Activated CD4-positive, alpha-beta T cell treated with anti-CD3 and anti-CD28 coated beads for 48 hours (primary cell): ENCODE measurements around the gene TMEM132C.

Experiments used
- DNase-seq: peaks from one replicate; pipeline ENCODE4 v3.0.0-alpha.2; 2020

Gene TMEM132C

DNA sequence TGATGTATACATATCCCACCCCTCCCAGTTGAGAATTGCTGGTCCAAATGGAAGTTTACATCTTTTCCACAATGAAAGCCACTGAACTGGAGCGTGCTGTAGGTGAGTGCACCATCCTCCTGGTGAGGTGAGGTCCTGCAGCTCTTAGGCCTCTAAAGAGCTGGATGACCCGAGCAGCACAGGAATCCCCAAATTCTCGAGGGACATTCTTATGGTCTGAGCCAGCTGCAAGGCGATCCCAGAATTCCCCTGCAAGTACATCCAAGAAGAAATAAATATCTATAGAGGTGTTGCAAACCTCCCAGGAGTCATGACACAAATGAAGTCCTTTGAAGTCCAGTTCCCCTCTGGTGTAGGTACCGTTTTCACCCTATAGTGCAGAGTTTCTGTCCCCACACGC, 24.0 kb downstream of the TMEM132C start:
- DNase-seq = no peak

DNA sequence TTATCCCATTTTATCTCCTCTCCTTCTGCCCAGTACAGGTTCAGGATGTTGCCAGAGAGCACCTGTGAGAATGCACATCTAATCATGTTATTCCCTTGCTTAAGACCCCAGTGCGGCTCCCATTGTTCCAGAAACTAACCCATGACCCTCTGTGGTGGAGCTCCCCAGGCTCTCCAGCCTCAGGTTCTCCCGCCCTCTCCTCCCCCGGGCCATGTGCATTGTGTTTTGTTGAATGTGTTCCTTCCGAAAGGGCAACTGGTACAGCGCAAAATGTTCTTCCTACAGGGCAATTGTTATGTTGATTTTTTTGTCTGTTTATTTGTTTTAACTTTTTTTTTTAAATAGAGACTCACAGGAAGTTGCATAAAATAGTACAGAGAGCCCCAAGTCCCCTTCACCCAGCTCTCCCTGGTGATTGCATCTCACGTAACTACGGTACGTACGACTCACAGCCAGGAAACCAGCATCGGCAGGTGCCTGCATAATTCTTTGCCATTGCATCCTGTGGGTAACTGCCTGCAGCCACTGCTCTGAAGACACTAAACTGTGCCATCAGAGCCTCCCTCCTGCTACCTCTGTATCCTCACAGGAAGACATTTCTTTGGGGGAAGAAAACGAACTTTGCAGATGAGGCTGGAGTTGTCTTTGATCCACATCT, 31.2 kb downstream of the TMEM132C start:
- DNase-seq = no peak

GRCh38 chr12:128305336-128305892, 38.4 kb downstream of the TMEM132C start:
- no peak for DNase-seq

DNA sequence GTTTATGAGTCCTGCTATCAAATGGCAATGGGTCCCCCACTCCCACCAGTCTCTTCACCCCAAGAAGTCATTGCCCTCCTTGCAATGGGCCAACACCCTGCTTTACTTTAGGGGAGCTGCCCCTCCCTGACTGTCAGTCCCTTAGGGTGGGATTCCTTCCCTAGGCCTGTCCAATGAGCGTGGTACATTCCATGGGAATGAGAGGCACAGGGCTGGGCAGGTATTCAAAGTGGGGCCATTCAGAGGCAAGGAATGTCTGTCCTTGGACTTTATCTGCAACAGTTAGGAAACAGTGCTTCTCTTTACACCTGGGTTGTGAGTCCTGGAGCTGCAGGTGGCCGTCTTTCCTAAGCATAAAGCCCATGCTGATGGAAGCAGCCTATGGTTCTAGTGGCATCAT, 40.8 kb downstream of the TMEM132C start:
- DNase-seq = no peak

DNA sequence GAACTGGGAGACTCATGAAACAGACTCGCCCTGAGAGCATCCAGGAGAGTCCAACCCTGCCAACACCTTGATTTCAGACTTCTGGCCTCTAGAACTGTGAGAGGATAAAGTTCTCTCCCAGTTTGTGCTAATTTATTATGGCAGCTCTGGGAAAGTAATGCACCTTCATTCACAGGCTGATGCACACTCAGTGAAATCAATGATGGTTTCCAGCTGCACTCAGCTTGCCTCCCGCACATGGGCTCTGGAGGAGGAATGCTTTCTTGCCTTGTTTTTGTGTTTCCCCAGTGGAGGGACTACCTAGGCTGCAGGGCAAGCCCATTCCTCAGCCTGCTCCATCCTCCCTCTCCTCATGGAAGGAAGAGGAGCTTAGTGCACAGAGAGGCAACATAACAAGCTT, 45.7 kb downstream of the TMEM132C start:
- DNase-seq = no peak

DNA sequence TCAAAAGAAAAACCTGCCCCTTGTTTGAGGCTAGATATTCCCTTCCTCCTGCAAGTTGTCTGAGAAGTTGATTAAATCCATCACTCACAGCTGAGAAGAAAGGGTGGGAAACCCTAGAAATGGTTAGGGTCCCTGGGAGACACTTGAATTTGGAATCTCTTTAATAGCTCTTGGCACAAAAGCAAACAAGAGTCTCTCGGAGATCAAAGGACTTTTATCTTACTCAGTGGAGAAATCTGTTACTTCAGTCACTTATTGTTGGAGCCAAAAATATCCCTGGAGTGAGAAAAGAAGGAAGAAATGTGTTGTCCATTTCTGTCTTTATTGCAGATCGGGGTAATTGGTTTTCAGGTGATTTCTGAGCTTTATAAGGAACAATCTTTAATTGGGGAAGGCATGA, 47.0 kb downstream of the TMEM132C start:
- no peak for DNase-seq

DNA sequence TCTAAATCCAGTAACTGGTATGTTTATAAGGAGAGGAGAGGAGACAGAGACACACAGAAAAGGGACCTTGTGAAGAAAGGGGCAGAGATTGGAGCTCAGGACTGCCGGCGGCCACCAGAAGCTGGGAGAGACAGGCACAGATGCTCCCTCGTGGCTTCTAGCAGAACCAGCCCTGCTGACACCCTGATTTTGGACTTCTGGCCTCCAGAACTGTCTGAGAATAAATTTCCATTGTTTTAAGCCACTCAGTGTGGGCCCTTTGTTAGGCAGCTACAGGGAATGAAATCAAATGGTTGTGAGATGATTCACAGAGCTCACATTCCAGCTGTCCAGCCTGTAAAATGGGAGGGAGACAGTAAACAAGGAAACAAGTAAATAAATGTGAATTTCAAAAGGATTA, 47.6 kb downstream of the TMEM132C start:
- DNase-seq = no peak

- no peak for DNase-seq
Measured at GRCh38 chr12:128316078-128316477, 49.1 kb downstream of the TMEM132C start.

- DNase-seq = no peak
Measured at GRCh38 chr12:128316973-128317526, 50.1 kb downstream of the TMEM132C start.

DNA sequence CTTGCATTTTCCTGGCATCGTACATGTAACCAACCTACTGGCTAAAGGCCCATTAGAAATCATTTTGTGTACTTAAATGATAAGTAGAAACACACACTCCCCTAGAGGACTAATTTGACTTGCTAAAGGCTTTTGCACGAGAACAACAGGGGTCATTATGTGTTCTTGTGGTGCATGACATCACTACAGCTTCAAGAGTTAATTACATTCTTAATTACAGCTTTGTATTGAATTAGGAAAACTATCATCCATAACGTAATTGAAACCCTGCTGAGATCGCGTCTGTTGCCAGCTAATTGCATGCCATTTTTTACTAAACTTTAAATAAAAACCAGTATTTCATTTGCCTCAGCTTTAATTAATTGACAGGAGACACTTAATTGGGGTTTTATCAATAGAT, 51.4 kb downstream of the TMEM132C start:
- DNase-seq = no peak

DNA sequence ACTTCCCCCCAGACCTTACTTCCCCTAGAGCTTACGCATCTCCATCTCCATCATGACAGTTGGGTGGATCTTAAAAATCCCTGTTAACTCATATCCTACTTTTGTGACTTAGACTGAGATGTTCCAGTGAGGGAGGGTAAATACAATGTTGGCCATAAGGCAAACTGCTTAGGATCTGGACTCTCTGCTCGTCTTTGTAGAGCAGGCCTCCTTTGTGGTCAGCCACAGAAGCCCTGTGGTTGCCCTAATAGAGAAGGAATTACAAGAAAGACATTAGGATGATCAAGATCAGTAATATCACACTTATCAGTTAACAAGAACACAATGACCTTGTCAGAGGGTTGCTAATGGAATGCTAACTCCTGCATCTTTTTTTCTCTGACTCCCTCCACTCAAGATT, 52.0 kb downstream of the TMEM132C start:
- no peak for DNase-seq

DNA sequence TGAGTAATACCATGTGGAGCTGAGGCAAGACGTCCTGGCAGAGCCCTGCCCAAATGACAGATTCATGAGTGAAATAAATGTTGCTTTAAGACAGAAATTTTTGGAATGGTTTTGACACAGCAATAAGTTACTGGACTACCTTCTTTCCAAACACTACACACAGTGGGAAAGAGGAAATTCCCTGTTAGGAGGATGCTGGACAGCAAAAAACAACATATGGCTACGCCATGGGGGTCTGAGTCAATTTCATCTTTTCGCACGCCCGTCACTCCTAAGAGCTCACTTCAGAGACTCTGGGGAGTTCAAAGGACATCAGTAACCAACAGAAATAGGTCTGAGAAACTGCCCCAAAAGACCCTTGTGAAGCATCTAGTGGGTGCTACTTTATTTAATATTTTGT, 55.4 kb downstream of the TMEM132C start:
- no peak for DNase-seq

DNA sequence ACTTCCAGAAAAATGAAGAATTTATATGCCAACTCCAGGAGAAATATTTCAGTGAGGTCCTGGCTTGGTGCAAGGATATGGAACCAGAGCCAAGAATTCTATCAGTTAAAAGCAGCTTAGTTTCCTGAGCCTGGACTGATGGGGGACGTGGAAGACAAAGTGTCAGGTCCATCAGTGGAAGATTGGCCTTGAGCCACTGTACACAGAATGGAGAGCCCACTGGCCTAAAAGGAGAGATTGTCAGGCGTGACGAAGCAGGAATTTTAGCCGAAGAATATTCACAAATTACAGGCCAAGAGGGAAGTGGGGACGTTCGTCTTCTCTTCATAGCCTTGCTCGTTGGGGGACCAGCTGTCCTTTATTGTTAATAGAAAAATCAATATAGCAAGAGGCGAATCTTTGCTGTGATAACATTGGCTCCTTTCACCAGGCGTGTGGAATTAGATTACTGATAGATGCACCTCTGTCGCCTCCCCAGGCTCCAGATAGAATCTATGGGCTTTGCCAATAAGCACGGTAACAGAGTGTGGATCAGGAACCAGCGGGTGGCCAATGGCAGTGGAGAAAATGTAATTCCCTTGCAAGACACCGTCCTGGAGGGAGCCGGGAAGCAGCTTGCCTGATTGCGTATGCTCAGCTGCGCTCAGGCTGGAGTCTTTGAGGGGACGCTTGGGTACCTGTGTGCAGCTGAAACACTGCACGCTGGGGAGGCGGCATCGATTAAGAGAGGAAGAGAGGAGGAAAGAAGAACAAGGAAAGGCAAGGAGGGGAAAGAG, 56.4 kb downstream of the TMEM132C start:
- DNase-seq = no peak

DNA sequence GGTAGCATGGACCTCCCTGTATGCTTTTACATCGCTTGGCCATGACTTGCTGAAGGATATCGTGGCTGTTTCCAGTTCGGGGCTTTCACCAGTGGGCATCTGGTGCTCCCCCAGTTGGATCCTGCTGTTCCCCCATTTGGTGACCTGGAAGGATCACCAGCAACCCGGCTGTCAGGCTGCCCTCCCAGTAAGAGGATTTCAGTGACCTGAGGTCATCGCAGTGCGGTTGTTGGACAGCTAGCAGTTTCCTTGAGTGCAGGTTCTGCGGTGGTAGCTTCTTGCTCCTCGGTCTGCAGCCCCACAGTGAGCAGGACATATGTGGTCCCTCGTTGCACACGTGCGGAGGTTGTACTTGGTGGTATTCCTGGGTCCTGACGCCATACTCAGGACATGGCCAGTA, 58.7 kb downstream of the TMEM132C start:
- DNase-seq = no peak

- DNase-seq = no peak
Measured at GRCh38 chr12:128326406-128326805, 59.4 kb downstream of the TMEM132C start.

- no peak for DNase-seq
Measured at GRCh38 chr12:128328961-128329360, 62.0 kb downstream of the TMEM132C start.

GRCh38 chr12:128336204-128337070, 69.5 kb downstream of the TMEM132C start:
- DNase-seq = no peak

DNA sequence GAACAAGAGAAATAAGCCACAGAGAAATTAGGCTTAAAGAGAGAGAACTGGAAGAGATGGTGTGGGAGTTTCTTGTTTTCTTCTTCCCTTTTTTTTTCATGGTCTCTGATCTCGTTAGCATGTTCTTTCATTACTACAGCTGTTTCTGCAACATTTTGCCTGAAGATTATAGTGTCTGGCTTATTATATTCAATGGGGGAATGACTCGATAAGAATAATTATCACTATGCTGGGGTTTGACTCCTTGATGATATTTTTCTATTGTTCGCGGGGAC, 70.0 kb downstream of the TMEM132C start:
- no peak for DNase-seq

GRCh38 chr12:128337431-128338170, 70.6 kb downstream of the TMEM132C start:
- no peak for DNase-seq

DNA sequence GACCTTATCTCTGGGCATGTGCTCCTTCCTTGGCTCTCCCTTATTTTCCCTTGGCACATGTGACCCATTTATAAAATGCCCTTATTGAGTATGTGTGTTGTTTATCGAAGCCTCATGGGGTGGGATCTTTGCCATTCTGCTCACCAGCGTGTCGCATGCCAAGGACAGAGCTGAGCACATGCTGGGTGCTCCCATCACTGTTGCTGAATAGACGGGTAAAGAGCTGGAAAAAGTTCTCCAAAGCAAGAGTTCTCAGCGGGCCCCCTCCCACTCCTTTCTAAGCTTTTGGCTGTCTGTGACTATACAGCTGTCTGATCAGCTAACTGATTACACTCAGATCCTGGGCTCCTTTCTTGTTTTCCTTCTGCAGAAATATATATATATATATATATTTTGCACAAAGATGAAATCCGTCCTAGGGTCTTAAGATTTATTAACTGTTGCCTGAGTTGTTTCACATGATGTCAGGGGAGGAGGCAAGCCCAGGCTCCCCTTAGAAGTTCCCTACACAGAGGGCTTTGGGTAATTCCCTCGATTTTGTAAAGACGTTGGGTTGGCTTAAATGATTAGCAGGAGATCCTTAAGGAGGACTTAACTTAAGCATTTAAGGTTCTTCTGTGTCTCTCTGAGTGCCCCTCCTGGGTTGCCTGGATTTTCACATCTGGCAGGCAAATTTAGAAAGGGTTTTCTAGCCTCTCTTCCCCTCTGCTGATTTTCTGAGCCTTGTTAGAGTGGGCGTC, 71.6 kb downstream of the TMEM132C start:
- no peak for DNase-seq

DNA sequence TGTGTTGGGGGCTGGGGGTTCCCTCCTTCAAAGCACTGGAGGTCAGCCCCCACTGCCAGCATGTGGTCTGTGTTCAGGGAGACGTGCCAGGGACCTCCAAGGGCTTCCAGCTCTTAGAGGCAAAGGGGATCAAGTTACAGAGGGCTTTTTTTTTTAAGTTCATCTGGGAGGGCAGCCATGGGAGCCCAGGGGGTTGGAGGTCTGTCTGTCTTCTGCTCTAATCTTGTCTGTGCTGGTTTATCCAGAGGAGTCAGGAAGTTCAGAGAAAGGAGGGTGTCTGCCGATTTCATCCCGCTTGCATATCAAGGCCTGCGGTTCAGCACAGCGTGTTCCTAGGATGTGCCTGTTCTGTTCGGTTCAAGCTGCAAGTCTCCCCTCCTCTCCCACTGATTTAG, 72.2 kb downstream of the TMEM132C start:
- DNase-seq = no peak

GRCh38 chr12:128339631-128340030, 72.7 kb downstream of the TMEM132C start:
- no peak for DNase-seq
